Measurements from ENCODE around the gene PSMD12.
A peak's percentile ranks its signal among the peaks of the same experiment; 100 is the strongest.
"Not testable (repeated sequence)": the region's sequence is repeated elsewhere in the genome, so short reads cannot be mapped to it uniquely, and the experiment has no call there.

Gene PSMD12

GRCh38 chr17:67366193-67367157, at the start of gene PSMD12:
TSS of gene PSMD12 (minus strand) at chr17:67366577. CDS start at chr17:67366519, 58 bp downstream.
- peak; percentile 83 to 94 (median 90) for DNase-seq (ENCODE audit: low read depth in 4 of 4, low spot score in 1 of 4)

GRCh38 chr17:67415291-67415690, 48.9 kb upstream of the PSMD12 start:
- no peak for DNase-seq (ENCODE audit: low read depth in 4 of 4, low spot score in 1 of 4)

GRCh38 chr17:67414559-67414958, 48.2 kb upstream of the PSMD12 start:
- DNase-seq (ENCODE audit: low read depth in 4 of 4, low spot score in 1 of 4): no peak

- DNase-seq (ENCODE audit: low read depth in 4 of 4, low spot score in 1 of 4): no peak
Measured at GRCh38 chr17:67414130-67414529, 47.8 kb upstream of the PSMD12 start.

GRCh38 chr17:67413388-67413787, 47.0 kb upstream of the PSMD12 start:
- DNase-seq (ENCODE audit: low read depth in 4 of 4, low spot score in 1 of 4): no peak

GRCh38 chr17:67412941-67413340, 46.6 kb upstream of the PSMD12 start:
- DNase-seq (ENCODE audit: low read depth in 4 of 4, low spot score in 1 of 4): no peak

- no peak for DNase-seq (ENCODE audit: low read depth in 4 of 4, low spot score in 1 of 4)
Measured at GRCh38 chr17:67412032-67412431, 45.7 kb upstream of the PSMD12 start.

- DNase-seq (ENCODE audit: low read depth in 4 of 4, low spot score in 1 of 4): no peak
Measured at GRCh38 chr17:67411397-67411796, 45.0 kb upstream of the PSMD12 start.

- not testable (repeated sequence) for DNase-seq (ENCODE audit: low read depth in 4 of 4, low spot score in 1 of 4)
Measured at GRCh38 chr17:67408455-67408830, 42.1 kb upstream of the PSMD12 start.

GRCh38 chr17:67403483-67403882, 37.1 kb upstream of the PSMD12 start:
- DNase-seq (ENCODE audit: low read depth in 4 of 4, low spot score in 1 of 4): no peak

- no peak for DNase-seq (ENCODE audit: low read depth in 4 of 4, low spot score in 1 of 4)
Measured at GRCh38 chr17:67403065-67403464, 36.7 kb upstream of the PSMD12 start.

GRCh38 chr17:67401598-67402504, 35.5 kb upstream of the PSMD12 start:
- no peak for DNase-seq (ENCODE audit: low read depth in 4 of 4, low spot score in 1 of 4)

GRCh38 chr17:67401106-67401505, 34.7 kb upstream of the PSMD12 start:
- no peak for DNase-seq (ENCODE audit: low read depth in 4 of 4, low spot score in 1 of 4)

- DNase-seq (ENCODE audit: low read depth in 4 of 4, low spot score in 1 of 4): no peak
Measured at GRCh38 chr17:67400193-67400592, 33.8 kb upstream of the PSMD12 start.

- DNase-seq (ENCODE audit: low read depth in 4 of 4, low spot score in 1 of 4): no peak
Measured at GRCh38 chr17:67399676-67400075, 33.3 kb upstream of the PSMD12 start.

GRCh38 chr17:67393809-67394397, 27.5 kb upstream of the PSMD12 start:
- DNase-seq (ENCODE audit: low read depth in 4 of 4, low spot score in 1 of 4): no peak

- DNase-seq (ENCODE audit: low read depth in 4 of 4, low spot score in 1 of 4): no peak
Measured at GRCh38 chr17:67392111-67392510, 25.7 kb upstream of the PSMD12 start.

- DNase-seq (ENCODE audit: low read depth in 4 of 4, low spot score in 1 of 4): peak in 2 of 4 experiments; percentile 30 to 53
Measured at GRCh38 chr17:67390646-67391361, 24.4 kb upstream of the PSMD12 start.

GRCh38 chr17:67390006-67390645, 23.7 kb upstream of the PSMD12 start:
- DNase-seq (ENCODE audit: low read depth in 4 of 4, low spot score in 1 of 4): no peak

- DNase-seq (ENCODE audit: low read depth in 4 of 4, low spot score in 1 of 4): no peak
Measured at GRCh38 chr17:67388986-67389385, 22.6 kb upstream of the PSMD12 start.
